H1 (cell line): ENCODE results near the gene TMEM178B. TPM values are rescaled to one million over a fixed set of nuclear protein-coding genes. Genes with fewer than 3 reads are reported as not detected.

ENCODE experiments used
- CTCF ChIA-PET: fragments of 300-600 bp; sonication (Branson Sonifier 250); formaldehyde crosslinking; loops from one replicate; lab custom pipeline; 2021; ENCODE audit not compliant: partially characterized antibody; lab: Charles Lee
- POLR2A ChIA-PET: fragments of 300-600 bp; sonication (Branson Sonifier 250); formaldehyde crosslinking; loops from one replicate; lab custom pipeline; 2021; ENCODE audit warnings: inconsistent platforms; ENCODE audit not compliant: partially characterized antibody; lab: Charles Lee
- DNase-seq, 2 experiments: peaks; one replicate each; pipeline versions ENCODE4 v3.0.0 to v3.0.0-alpha.2; 2010 to 2022; ENCODE audit warnings: low spot score in 2 of 2, low read depth in 1 of 2, mixed read lengths in 1 of 2
- FAIRE-seq: peaks from 2 replicates; lab custom pipeline; 2011; peaks lifted over from hg19 to GRCh38; lab: Jason Lieb, UNC
- H2AFZ ChIP-seq: 2 replicates; pipeline ENCODE4 v1.8.1; 2012; ENCODE audit warnings: low read length, inconsistent platforms
- H2AK5ac ChIP-seq: 2 replicates; pipeline ENCODE4 v1.6.1; 2013; ENCODE audit warnings: low read depth, low read length
- H2BK120ac ChIP-seq: replicated peaks from 2 replicates; pipeline ENCODE3; 2013; ENCODE audit warnings: low read depth, low read length, inconsistent platforms
- H2BK12ac ChIP-seq: 2 replicates; pipeline ENCODE4 v1.6.1; 2013; ENCODE audit warnings: low read depth, low read length
- H2BK15ac ChIP-seq: 2 replicates; pipeline ENCODE4 v1.6.1; 2013; ENCODE audit warnings: low read length
- H2BK20ac ChIP-seq: 2 replicates; pipeline ENCODE4 v1.6.1; 2013; ENCODE audit warnings: low read length
- H2BK5ac ChIP-seq: 2 replicates; pipeline ENCODE4 v1.6.1; 2013; ENCODE audit warnings: low read depth, low read length
- H3K14ac ChIP-seq: 2 replicates; pipeline ENCODE4 v1.6.1; 2013; ENCODE audit warnings: inconsistent platforms; ENCODE audit not compliant: insufficient read length
- H3K18ac ChIP-seq: 2 replicates; pipeline ENCODE4 v1.6.1; 2013; ENCODE audit warnings: low read length; ENCODE audit errors: extremely low read depth
- H3K23ac ChIP-seq: 2 replicates; pipeline ENCODE4 v1.6.1; 2013; ENCODE audit warnings: inconsistent platforms; ENCODE audit not compliant: insufficient read length
- H3K23me2 ChIP-seq: 2 replicates; pipeline ENCODE4 v1.6.1; 2013; ENCODE audit warnings: low read depth, low read length
- H3K27ac ChIP-seq: 2 replicates; pipeline ENCODE4 v1.6.1; 2011; ENCODE audit warnings: low read depth, low read length, inconsistent platforms
- H3K27me3 ChIP-seq, 4 experiments: replicated peaks in 1 of 4; 1 replicate in 1 of 4; 2 replicates in 3 of 4; pipeline versions ENCODE4 v1.6.1 to v1.8.1; 2011 to 2013; ENCODE audit warnings: low read length in 3 of 4, mild to moderate bottlenecking in 3 of 4, inconsistent platforms in 2 of 4, mixed read lengths in 2 of 4, moderate library complexity in 1 of 4; ENCODE audit not compliant: control insufficient read depth in 3 of 4, insufficient read depth in 3 of 4; ENCODE audit errors: extremely low read depth in 1 of 4
- H3K36me3 ChIP-seq, 4 experiments: 2 replicates each; pipeline versions ENCODE4 v1.6.1 to v1.8.1; 2011 to 2013; ENCODE audit warnings: mild to moderate bottlenecking in 4 of 4, low read length in 3 of 4, moderate library complexity in 2 of 4, control low read depth in 1 of 4, inconsistent platforms in 1 of 4; ENCODE audit not compliant: insufficient read depth in 4 of 4, control insufficient read depth in 2 of 4
- H3K4ac ChIP-seq: replicated peaks from 2 replicates; pipeline ENCODE3; 2013; ENCODE audit warnings: low read length, low read depth, mixed read lengths, inconsistent platforms; ENCODE audit not compliant: insufficient read length
- H3K4me1 ChIP-seq, 4 experiments: replicated peaks in 1 of 4; 1 replicate in 1 of 4; 2 replicates in 3 of 4; pipeline versions ENCODE4 v1.6.1 to v1.8.1; 2011 to 2013; ENCODE audit warnings: low read length in 3 of 4, inconsistent platforms in 2 of 4, mixed read lengths in 1 of 4; ENCODE audit not compliant: insufficient read depth in 4 of 4, control insufficient read depth in 3 of 4
- H3K4me2 ChIP-seq, 2 experiments: 2 replicates each; pipeline versions ENCODE4 v1.6.1 to v1.8.1; 2011 to 2013; ENCODE audit warnings: low read depth in 2 of 2, low read length in 2 of 2, control low read depth in 1 of 2, inconsistent platforms in 1 of 2, mild to moderate bottlenecking in 1 of 2; ENCODE audit not compliant: insufficient read depth in 1 of 2
- H3K4me3 ChIP-seq, 4 experiments: fragments of 200-600, 300-600 bp in 1 of 4; sonication (generic), shearing (Covaris generic), sonication (Bioruptor Twin) in 1 of 4; 2 replicates each; pipeline versions ENCODE4 v1.5.1 to v1.8.1; 2011 to 2016; ENCODE audit warnings: low read length in 4 of 4, low read depth in 3 of 4, control low read depth in 2 of 4, inconsistent platforms in 2 of 4, mild to moderate bottlenecking in 2 of 4, mixed read lengths in 1 of 4, moderate library complexity in 1 of 4; ENCODE audit not compliant: insufficient read depth in 2 of 4; ENCODE audit errors: extremely low read depth in 1 of 4
- H3K56ac ChIP-seq: replicated peaks from 2 replicates; pipeline ENCODE3; 2013; ENCODE audit warnings: low read depth, mild to moderate bottlenecking, mixed read lengths, low read length, inconsistent platforms; ENCODE audit not compliant: insufficient read length
- H3K79me1 ChIP-seq: 2 replicates; pipeline ENCODE4 v1.6.1; 2013; ENCODE audit warnings: low read depth, low read length, control low read depth
- H3K79me2 ChIP-seq, 2 experiments: 2 replicates each; pipeline versions ENCODE4 v1.6.1 to v1.8.1; 2012 to 2013; ENCODE audit warnings: low read length in 2 of 2, mild to moderate bottlenecking in 2 of 2, inconsistent platforms in 1 of 2; ENCODE audit not compliant: insufficient read depth in 2 of 2, control insufficient read depth in 1 of 2
- H3K9ac ChIP-seq, 4 experiments: replicated peaks in 1 of 4; 1 replicate in 1 of 4; 2 replicates in 3 of 4; pipeline versions ENCODE4 v1.6.1 to v1.8.1; 2011 to 2013; ENCODE audit warnings: low read depth in 3 of 4, low read length in 3 of 4, control low read depth in 2 of 4, mild to moderate bottlenecking in 2 of 4, moderate library complexity in 2 of 4, inconsistent platforms in 1 of 4; ENCODE audit errors: extremely low read depth in 1 of 4
- H3K9me3 ChIP-seq, 2 experiments: 2 replicates each; pipeline versions ENCODE4 v1.6.1 to v1.8.1; 2012 to 2013; ENCODE audit warnings: mild to moderate bottlenecking in 2 of 2, moderate library complexity in 2 of 2, control low read depth in 1 of 2, inconsistent platforms in 1 of 2, low read depth in 1 of 2, low read length in 1 of 2, mixed read lengths in 1 of 2; ENCODE audit not compliant: insufficient read depth in 2 of 2
- H4K20me1 ChIP-seq, 2 experiments: replicated peaks in 1 of 2; 2 replicates each; pipeline versions ENCODE3 to v1.8.1; 2011 to 2013; ENCODE audit warnings: inconsistent platforms in 2 of 2, low read length in 2 of 2, mild to moderate bottlenecking in 1 of 2; ENCODE audit not compliant: insufficient read depth in 2 of 2, control insufficient read depth in 1 of 2
- H4K5ac ChIP-seq: 2 replicates; pipeline ENCODE4 v1.6.1; 2013; ENCODE audit warnings: low read length, low read depth, mixed read lengths, inconsistent platforms; ENCODE audit not compliant: insufficient read length
- H4K8ac ChIP-seq: 2 replicates; pipeline ENCODE4 v1.8.0; 2013; ENCODE audit warnings: mild to moderate bottlenecking, moderate library complexity, low read length, inconsistent platforms; ENCODE audit not compliant: insufficient read depth; ENCODE audit errors: extremely low read depth
- H4K91ac ChIP-seq: replicated peaks from 2 replicates; pipeline ENCODE3; 2013; ENCODE audit warnings: low read length, mixed read lengths, inconsistent platforms; ENCODE audit not compliant: insufficient read length
- ATF2 ChIP-seq: IDR thresholded peaks from 2 replicates; pipeline ENCODE4 v1.6.1; 2012; ENCODE audit warnings: low read length, inconsistent platforms
- CHD1 ChIP-seq: IDR thresholded peaks from 2 replicates; pipeline ENCODE4 v1.6.1; 2012; ENCODE audit warnings: low read depth, low read length, improper control_type of control experiment
- CTBP2 ChIP-seq: IDR thresholded peaks from 2 replicates; pipeline ENCODE4 v1.7.0; 2011; ENCODE audit warnings: borderline replicate concordance, mild to moderate bottlenecking, moderate library complexity, mixed read lengths, low read length; ENCODE audit not compliant: insufficient read depth, insufficient read length
- GABPA ChIP-seq: IDR thresholded peaks from 2 replicates; pipeline ENCODE4 v1.6.1; 2011; ENCODE audit warnings: mild to moderate bottlenecking, low read length, moderate library complexity, borderline replicate concordance; ENCODE audit not compliant: insufficient read depth
- HDAC2 ChIP-seq, 2 experiments: fragments of 300-600 bp in 1 of 2; sonication (generic) in 1 of 2; IDR thresholded peaks; 2 replicates each; pipeline ENCODE4 v1.6.1; 2011 to 2012; ENCODE audit warnings: low read depth in 2 of 2, low read length in 2 of 2, mild to moderate bottlenecking in 2 of 2, moderate library complexity in 2 of 2, borderline replicate concordance in 1 of 2, inconsistent platforms in 1 of 2
- RBBP5 ChIP-seq: IDR thresholded peaks from 2 replicates; pipeline ENCODE4 v1.7.1; 2012; ENCODE audit warnings: low read depth, mild to moderate bottlenecking, inconsistent platforms, low read length, moderate library complexity, borderline replicate concordance
- SP2 ChIP-seq: IDR thresholded peaks from 2 replicates; pipeline ENCODE4 v1.6.1; 2012; ENCODE audit warnings: mild to moderate bottlenecking, low read length, inconsistent platforms
- SUZ12 ChIP-seq: fragments of 200-600 bp; sonication (generic); IDR thresholded peaks from 2 replicates; pipeline ENCODE4 v1.6.1; 2012; ENCODE audit warnings: mild to moderate bottlenecking, inconsistent platforms, low read length, moderate library complexity, mixed read lengths
- TBP ChIP-seq: IDR thresholded peaks from 2 replicates; pipeline ENCODE4 v1.6.1; 2011; ENCODE audit warnings: low read depth, low read length, improper control_type of control experiment
- WGBS, 2 experiments: shearing (Covaris generic) in 1 of 2; methylation state at CpG; one replicate each; pipeline versions ENCODE4 v1.1.6 to v1.1.7; 2013 to 2015; ENCODE audit warnings: low lambda C conversion rate in 2 of 2, mixed read lengths in 2 of 2, inconsistent platforms in 1 of 2, low coverage in 1 of 2, missing lambda C conversion rate in 1 of 2; ENCODE audit not compliant: insufficient replicate concordance in 2 of 2, insufficient coverage in 1 of 2, insufficient read length in 1 of 2; ENCODE audit errors: extremely low coverage in 1 of 2, missing lambda C conversion rate in 1 of 2; 5-methylcytosine and 5-hydroxymethylcytosine counted together
- polyA plus RNA-seq, 7 experiments: library from polyadenylated mRNA; depleted of rRNA in 3 of 7; stranded (reverse) in 5 of 7; unstranded in 2 of 7; fragments of >200 nt in 5 of 7; fragments of 200-250 nt in 2 of 7; gene quantifications; 1 replicate in 5 of 7; 2 replicates in 1 of 7; 4 replicates in 1 of 7; pipeline versions ENCODE4 v1.2.1 to v1.2.3, GENCODE V29; 2011 to 2013; ENCODE audit warnings: missing spikeins in 2 of 7, mixed read lengths in 2 of 7
- total RNA-seq: library from RNA; stranded (reverse); fragmentation: NEBNext Ultra II Directional; extraction: Animal tissue kit (Norgen Biotek cat#: 25700); gene quantifications from 2 replicates; pipeline ENCODE4 v1.2.1, GENCODE V29; 2021

TMEM178B gene
- total and polyA plus RNA-seq, 2 of the 8 experiments (the other 6 are each of a cell fraction or from before 2014, with no cell fraction given): 5.3 to 18.1 TPM

DNA sequence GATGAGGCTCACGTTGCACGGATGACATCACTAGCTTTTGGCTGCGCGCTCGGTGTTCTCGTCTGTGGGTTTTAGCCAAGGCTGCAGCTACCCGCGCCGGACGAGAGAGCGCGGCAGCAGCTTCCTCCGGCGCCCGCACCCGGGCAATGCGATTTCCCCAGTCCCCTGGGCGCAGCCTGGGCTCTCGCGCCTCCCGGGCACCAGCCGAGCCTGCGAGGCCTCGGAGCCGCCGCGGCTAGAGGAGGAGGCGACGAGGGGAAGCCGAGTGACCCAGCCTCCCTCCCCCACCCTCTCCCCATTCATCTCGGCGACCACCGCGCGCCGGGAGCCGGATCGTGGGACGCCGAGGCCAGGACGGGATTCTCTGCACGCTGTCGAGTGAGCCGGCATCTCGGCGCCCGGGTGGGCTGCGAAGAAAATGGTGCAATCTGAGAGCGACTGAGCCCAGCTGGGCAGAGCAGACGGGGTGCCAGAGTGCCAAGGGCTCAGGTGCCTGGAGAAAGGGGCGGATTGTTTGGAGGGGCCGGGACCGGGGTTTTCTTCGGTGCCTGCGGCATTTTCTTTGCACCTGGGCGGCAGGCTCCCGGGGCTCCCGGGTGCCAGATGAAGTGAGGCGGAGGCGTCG, 1.2 kb upstream of the TMEM178B start:
- no peak overlapping the region; the same call in 1 of the 2 replicates for H2BK12ac ChIP-seq
- H3K4me3 ChIP-seq: peak overlapping the region; percentile 62 to 86 (median 67)
- H3K4me2 ChIP-seq: peak overlapping the region; percentile 92 to 99
- no peaks in the 10 kb centered on the region for H3K79me1 ChIP-seq
- peak overlapping the region; percentile 41 for H4K8ac ChIP-seq
- H3K9ac ChIP-seq: 0 out of 7 replicates have a peak overlapping the region, but pooled peaks of 2 of the 4 experiments have one; percentile 20 to 27
- H3K27ac ChIP-seq: no peak overlapping the region
- H4K91ac ChIP-seq: no peak overlapping the region
- no peak overlapping the region for H2AFZ ChIP-seq
- H3K23ac ChIP-seq: no peak overlapping the region
- no peak overlapping the region for H2BK5ac ChIP-seq
- no peaks in the 10 kb centered on the region for H4K20me1 ChIP-seq
- H3K4me1 ChIP-seq: peaks cover 2 to 7% (median 4%) of the 10 kb centered on the region in 4 experiments; a peak in 5 of 7 replicates
- H3K79me2 ChIP-seq: peaks cover 0 to 30% of the 10 kb centered on the region in 2 experiments; a peak in 2 of 4 replicates
- no peak overlapping the region for H3K18ac ChIP-seq
- H3K9me3 ChIP-seq: no peaks in the 10 kb centered on the region
- H3K36me3 ChIP-seq: no peaks in the 10 kb centered on the region
- no peak overlapping the region for H3K4ac ChIP-seq
- 4% methylated on average over 46 of the region's 61 CpGs; no CpG with 5 or more reads in 1 of the 2 experiments for WGBS, 2 experiments
- H3K14ac ChIP-seq: no peak overlapping the region
- peaks cover 25% of the 10 kb centered on the region for H3K23me2 ChIP-seq
- no peak overlapping the region for H2BK15ac ChIP-seq
- no peak overlapping the region for H2AK5ac ChIP-seq
- DNase-seq (peak in 1 of 2 experiments; percentile 71), FAIRE-seq (no peak)
- peaks cover 0 to 19% (median 10%) of the 10 kb centered on the region in 4 experiments; a peak in 5 of 7 replicates for H3K27me3 ChIP-seq
- POLR2A ChIA-PET: interaction anchor here (0.6 to 4.0 kb wide), 14 partner anchors 10 to 650 kb away, joined by 3 to 19 read pairs (median 3); partner anchors contain the start of genes AGK and MRPS33
- CTCF ChIA-PET: interaction anchor here (0.7 to 2.3 kb wide), 18 partner anchors 8 to 577 kb away, joined by 3 to 24 read pairs (median 3); no protein-coding TSS in a partner anchor
- H4K5ac ChIP-seq: no peak overlapping the region
- H3K56ac ChIP-seq: no peak overlapping the region
- H2BK20ac ChIP-seq: no peak overlapping the region
- H2BK120ac ChIP-seq: no peak overlapping the region
- TF ChIP-seq HDAC2 (IDR thresholded peaks at IDR 0.05; ENCODE audit: borderline replicate concordance in 1 of 2, low read depth in 2 of 2, low read length in 2 of 2) (peak in 1 of 2 experiments; percentile 92; a peak in 1 of 4 replicates), CTBP2 (no peak), SP2 (no peak), RBBP5 (peak; percentile 63), TBP (peak; percentile 88), CHD1 (no peak), ATF2 (peak; percentile 74; the same call in 1 of the 2 replicates), SUZ12 (peak; percentile 35; the same call in 1 of the 2 replicates), GABPA (no peak)
